Endothelial cell of umbilical vein (primary cell): ENCODE measurements around the gene TUB.

ENCODE experiments used
- EZH2 ChIP-seq: IDR thresholded peaks from 2 replicates; pipeline ENCODE4 v1.6.1; 2012; ENCODE audit warnings: borderline replicate concordance, low read depth, mild to moderate bottlenecking, moderate library complexity, low read length, inconsistent platforms; ENCODE audit not compliant: severe bottlenecking
- FOS ChIP-seq: IDR thresholded peaks from 2 replicates; pipeline ENCODE4 v1.6.1; 2011; ENCODE audit warnings: mild to moderate bottlenecking, low read length, moderate library complexity, borderline replicate concordance; ENCODE audit not compliant: insufficient read depth
- JUN ChIP-seq: IDR thresholded peaks from 2 replicates; pipeline ENCODE4 v1.6.1; 2011; ENCODE audit warnings: borderline replicate concordance, low read depth; ENCODE audit not compliant: insufficient read length, insufficient read depth
- MYC ChIP-seq: IDR thresholded peaks from one replicate; pipeline ENCODE4 v1.6.1; 2011; ENCODE audit warnings: mild to moderate bottlenecking, low read depth, low read length
- POLR2A ChIP-seq: IDR thresholded peaks from 2 replicates; pipeline ENCODE4 v1.6.1; 2012; ENCODE audit warnings: low read depth, mild to moderate bottlenecking, control low read depth, low read length
- POLR2AphosphoS5 ChIP-seq: IDR thresholded peaks from 2 replicates; pipeline ENCODE4 v1.6.1; 2012; ENCODE audit warnings: low read depth, mild to moderate bottlenecking, control low read depth, low read length, moderate library complexity; ENCODE audit not compliant: insufficient read depth
- TF ChIP-seq, protein P1 (sequence below), 2 donors: IDR thresholded peaks; 1 replicate in 1 of 2; 2 replicates in 1 of 2; pipeline ENCODE4 v1.5.1; 2011; ENCODE audit warnings: low read length in 2 of 2, mild to moderate bottlenecking in 2 of 2, moderate library complexity in 2 of 2, control low read depth in 1 of 2, inconsistent platforms in 1 of 2, low read depth in 1 of 2; ENCODE audit not compliant: insufficient read depth in 1 of 2; ENCODE audit errors: extremely low read depth in 1 of 2

DNA sequence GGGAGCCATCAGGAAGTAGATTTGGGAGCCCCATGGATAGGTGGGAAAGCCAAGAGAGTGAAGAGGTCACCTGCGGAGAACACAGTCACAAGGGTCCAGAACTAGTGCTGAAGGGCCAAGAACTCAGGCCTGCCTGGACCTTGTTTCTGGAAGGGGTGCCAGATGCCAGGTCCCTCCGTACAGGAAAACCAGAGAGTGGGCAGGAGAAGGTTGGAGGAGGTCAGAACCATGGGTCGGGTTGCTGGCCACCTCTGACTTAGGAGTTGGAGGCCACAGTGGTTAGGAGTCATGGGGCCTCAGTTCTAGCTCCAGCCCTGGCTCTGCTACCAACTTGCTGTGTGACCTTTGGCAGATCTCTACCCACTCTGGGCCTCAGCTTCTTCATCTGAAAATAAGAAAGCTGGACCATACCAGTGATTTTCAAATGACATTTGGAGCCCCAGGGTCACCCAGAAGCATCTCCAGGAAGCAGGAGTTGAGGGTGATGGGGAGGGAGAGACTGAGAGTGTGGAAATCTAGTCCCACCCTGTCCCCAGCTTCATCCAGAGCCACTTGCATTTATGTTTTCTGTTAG lies 20.8 kb upstream of the TUB start:
- TF ChIP-seq, protein P1, sequence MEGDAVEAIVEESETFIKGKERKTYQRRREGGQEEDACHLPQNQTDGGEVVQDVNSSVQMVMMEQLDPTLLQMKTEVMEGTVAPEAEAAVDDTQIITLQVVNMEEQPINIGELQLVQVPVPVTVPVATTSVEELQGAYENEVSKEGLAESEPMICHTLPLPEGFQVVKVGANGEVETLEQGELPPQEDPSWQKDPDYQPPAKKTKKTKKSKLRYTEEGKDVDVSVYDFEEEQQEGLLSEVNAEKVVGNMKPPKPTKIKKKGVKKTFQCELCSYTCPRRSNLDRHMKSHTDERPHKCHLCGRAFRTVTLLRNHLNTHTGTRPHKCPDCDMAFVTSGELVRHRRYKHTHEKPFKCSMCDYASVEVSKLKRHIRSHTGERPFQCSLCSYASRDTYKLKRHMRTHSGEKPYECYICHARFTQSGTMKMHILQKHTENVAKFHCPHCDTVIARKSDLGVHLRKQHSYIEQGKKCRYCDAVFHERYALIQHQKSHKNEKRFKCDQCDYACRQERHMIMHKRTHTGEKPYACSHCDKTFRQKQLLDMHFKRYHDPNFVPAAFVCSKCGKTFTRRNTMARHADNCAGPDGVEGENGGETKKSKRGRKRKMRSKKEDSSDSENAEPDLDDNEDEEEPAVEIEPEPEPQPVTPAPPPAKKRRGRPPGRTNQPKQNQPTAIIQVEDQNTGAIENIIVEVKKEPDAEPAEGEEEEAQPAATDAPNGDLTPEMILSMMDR (IDR thresholded peaks at IDR 0.05; ENCODE audit: extremely low read depth in 1 of 2, insufficient read depth in 1 of 2, low read depth in 1 of 2, low read length in 2 of 2) = no peak
- no peak for TF ChIP-seq POLR2AphosphoS5
- TF ChIP-seq MYC = no peak
- no peak for TF ChIP-seq POLR2A
- no peak for TF ChIP-seq JUN
- no peak for TF ChIP-seq FOS
- TF ChIP-seq EZH2 = no peak
